Colonic mucosa (tissue), 4 donors: Measurements from ENCODE around the gene EFCAB11. TPM values are rescaled to one million over a fixed set of nuclear protein-coding genes. Genes with fewer than 3 reads are reported as not detected.

Experiments used
- DNase-seq: peaks from one replicate; pipeline ENCODE4 v3.0.0-alpha.2; 2020
- H3K27ac ChIP-seq: fragments of 200-600 bp; one replicate; pipeline ENCODE4 v1.8.0; 2021
- H3K27me3 ChIP-seq: fragments of 200-600 bp; one replicate; pipeline ENCODE4 v1.8.0; 2021
- H3K36me3 ChIP-seq: fragments of 200-600 bp; one replicate; pipeline ENCODE4 v1.8.0; 2021
- H3K4me1 ChIP-seq: fragments of 200-600 bp; one replicate; pipeline ENCODE4 v1.8.0; 2021; ENCODE audit warnings: mild to moderate bottlenecking
- H3K4me3 ChIP-seq: fragments of 200-600 bp; one replicate; pipeline ENCODE4 v1.8.0; 2021
- H3K9ac ChIP-seq, 2 donors: one replicate each; pipeline ENCODE4 v1.7.0; 2013; ENCODE audit warnings: control low read depth in 2 of 2, low read depth in 2 of 2, low read length in 2 of 2
- H3K9me3 ChIP-seq: fragments of 200-600 bp; one replicate; pipeline ENCODE4 v1.8.0; 2021
- intact Hi-C: fragments of 100-400 bp; cut with DNase I; formaldehyde crosslinking; loops from one replicate; pipeline ENCODE4 v1.14.1; 2022
- total RNA-seq, 2 donors: library from RNA; stranded (reverse); fragmentation: NEBNext Ultra II Directional in 1 of 2; extraction: Animal tissue kit (Norgen Biotek cat#: 25700) in 1 of 2; gene quantifications; one replicate each; pipeline ENCODE4 v1.2.1, GENCODE V29; 2021
- TF ChIP-seq, protein P1 (sequence below): fragments of 200-600 bp; IDR thresholded peaks from one replicate; pipeline ENCODE4 v1.8.0; 2022; ENCODE audit warnings: antibody characterized with exemption, mild to moderate bottlenecking
- donor health status: healthy.
- donor health status: DM: no; HTN: no; CAD: no.
- donor health status: DM: no; HTN: no; CAD: no.

EFCAB11 gene
- total RNA-seq, 2 donors from 2014 or later = 12.1 to 14.1 TPM

DNA sequence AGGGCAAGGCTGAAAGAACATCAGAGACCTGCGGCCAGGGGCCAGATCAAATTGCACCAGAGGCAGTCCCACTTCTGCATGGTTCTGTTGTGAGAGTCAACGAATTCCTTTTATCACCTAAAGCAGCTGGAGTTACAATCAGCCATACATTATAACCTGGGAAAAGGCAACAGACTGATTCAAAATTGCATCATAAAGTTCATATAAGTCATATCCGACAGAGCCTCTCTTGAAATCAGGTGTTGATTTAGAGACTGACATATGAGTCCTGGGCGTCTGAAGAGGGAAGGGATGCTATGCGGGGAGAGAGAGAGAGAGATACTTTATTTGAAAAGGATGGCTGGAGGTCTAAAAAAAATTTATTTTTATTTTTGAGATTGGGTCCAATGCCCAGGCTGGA, 89.4 kb downstream of the EFCAB11 start:
- no peak overlapping the region for H3K4me3 ChIP-seq
- no peaks in the 10 kb centered on the region for H3K9me3 ChIP-seq
- H3K27ac ChIP-seq = no peak overlapping the region
- no peaks in the 10 kb centered on the region for H3K4me1 ChIP-seq
- no peak overlapping the region for H3K9ac ChIP-seq
- intact Hi-C loops = no loop called here
- DNase-seq = no peak
- no peaks in the 10 kb centered on the region for H3K27me3 ChIP-seq
- H3K36me3 ChIP-seq = no peaks in the 10 kb centered on the region
- TF ChIP-seq, protein P1, sequence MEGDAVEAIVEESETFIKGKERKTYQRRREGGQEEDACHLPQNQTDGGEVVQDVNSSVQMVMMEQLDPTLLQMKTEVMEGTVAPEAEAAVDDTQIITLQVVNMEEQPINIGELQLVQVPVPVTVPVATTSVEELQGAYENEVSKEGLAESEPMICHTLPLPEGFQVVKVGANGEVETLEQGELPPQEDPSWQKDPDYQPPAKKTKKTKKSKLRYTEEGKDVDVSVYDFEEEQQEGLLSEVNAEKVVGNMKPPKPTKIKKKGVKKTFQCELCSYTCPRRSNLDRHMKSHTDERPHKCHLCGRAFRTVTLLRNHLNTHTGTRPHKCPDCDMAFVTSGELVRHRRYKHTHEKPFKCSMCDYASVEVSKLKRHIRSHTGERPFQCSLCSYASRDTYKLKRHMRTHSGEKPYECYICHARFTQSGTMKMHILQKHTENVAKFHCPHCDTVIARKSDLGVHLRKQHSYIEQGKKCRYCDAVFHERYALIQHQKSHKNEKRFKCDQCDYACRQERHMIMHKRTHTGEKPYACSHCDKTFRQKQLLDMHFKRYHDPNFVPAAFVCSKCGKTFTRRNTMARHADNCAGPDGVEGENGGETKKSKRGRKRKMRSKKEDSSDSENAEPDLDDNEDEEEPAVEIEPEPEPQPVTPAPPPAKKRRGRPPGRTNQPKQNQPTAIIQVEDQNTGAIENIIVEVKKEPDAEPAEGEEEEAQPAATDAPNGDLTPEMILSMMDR = no peak

DNA sequence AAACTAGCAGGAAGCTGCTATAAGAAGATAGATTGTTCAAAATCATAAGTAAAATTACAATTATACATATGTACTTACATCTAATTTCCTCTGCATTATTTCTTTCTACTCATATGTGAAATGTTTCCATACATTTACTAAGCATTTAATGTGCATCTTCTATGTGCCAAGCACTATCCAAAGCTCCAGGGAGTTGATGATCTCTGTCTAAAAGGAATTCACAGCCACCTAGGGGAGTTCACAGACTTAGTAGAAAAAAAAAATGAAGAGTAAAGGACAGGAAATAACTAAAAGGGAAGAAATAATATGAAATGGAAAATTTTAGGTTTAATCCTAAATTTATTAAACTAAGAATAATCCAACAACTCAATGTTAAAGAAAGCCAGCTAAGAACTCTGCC, 91.7 kb downstream of the EFCAB11 start:
- intact Hi-C loops = no loop called here
- TF ChIP-seq, protein P1 = no peak

DNA sequence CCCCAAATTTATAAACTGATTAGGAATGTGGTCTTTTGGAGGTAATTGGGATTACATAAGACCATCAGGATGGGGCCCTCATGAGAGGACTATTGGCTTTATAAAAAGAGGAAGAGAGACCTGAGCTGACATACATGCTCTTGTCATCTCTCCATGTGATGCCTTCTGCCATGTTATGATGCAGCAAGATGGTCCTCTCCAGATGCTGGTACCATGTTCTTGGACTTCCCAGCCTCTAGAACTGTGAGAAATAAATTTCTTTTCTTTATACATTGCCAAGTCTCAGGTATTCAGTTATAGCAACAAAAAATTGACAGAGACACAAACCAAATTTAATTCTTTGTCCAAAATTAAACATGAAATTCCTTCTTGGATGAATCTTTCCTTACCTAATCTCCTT, 92.9 kb downstream of the EFCAB11 start:
- Histone ChIP-seq H3K27me3 (no peaks in the 10 kb centered on the region), H3K9ac (no peak overlapping the region), H3K4me3 (no peak overlapping the region), H3K4me1 (no peaks in the 10 kb centered on the region), H3K9me3 (no peaks in the 10 kb centered on the region), H3K36me3 (no peaks in the 10 kb centered on the region), H3K27ac (no peak overlapping the region)
- DNase-seq = no peak
- intact Hi-C loops = no loop called here
- TF ChIP-seq, protein P1 = no peak

More for the DNA sequence above, 91.7 kb downstream of the EFCAB11 start:
- no peak for DNase-seq
- no peaks in the 10 kb centered on the region for H3K4me1 ChIP-seq
- no peaks in the 10 kb centered on the region for H3K27me3 ChIP-seq
- H3K4me3 ChIP-seq = no peak overlapping the region
- H3K36me3 ChIP-seq = no peaks in the 10 kb centered on the region
- no peak overlapping the region for H3K27ac ChIP-seq
- no peak overlapping the region for H3K9ac ChIP-seq
- H3K9me3 ChIP-seq = no peaks in the 10 kb centered on the region

DNA sequence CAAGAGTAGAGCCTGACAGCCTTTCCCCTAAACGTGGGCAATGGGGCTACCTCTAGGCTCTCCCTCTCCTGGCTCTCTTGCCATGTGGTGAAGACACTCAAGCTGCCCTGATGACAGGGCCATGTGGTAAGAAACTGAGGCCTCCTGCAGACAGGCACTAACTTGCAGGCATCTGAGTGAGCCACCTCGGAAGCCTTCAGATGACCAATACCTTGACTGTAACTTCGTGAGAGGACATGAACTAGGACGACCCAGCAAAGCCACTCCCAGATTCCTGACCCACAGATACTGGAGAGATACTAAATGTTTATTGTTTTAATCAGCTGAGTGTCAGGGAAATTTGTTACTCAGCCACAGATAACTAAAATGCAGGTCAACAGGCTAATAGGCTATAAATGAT, 96.4 kb downstream of the EFCAB11 start:
- H3K9ac ChIP-seq = no peak overlapping the region
- H3K4me3 ChIP-seq = no peak overlapping the region
- H3K27ac ChIP-seq = no peak overlapping the region
- H3K36me3 ChIP-seq = no peaks in the 10 kb centered on the region
- TF ChIP-seq, protein P1 = no peak
- H3K9me3 ChIP-seq = no peaks in the 10 kb centered on the region
- intact Hi-C loops = no loop called here
- DNase-seq = no peak
- no peaks in the 10 kb centered on the region for H3K4me1 ChIP-seq
- H3K27me3 ChIP-seq = no peaks in the 10 kb centered on the region

DNA sequence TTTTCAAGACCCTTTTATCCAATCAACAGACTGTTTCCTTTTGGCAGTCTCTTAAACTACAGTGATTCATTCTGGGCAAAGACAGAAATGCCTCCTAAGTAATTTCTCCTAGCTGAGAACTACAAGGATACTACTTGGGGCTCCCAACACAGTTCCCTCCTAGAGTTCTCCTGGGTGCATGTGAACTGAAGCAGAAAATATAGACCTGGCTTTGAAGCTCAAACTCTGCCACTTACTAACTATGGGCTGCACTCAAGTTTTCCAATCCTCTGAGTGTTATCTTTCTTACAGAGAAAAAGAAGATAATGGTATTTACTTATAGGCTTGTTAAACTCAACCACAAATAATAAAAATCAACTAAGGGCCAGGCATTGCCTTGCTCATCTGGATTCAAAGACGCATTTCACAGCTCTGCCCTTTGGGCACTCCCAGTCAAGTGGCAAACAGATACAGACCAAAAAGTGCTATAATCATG, 97.6 kb downstream of the EFCAB11 start:
- Histone ChIP-seq H3K27me3 (no peaks in the 10 kb centered on the region), H3K4me1 (no peaks in the 10 kb centered on the region), H3K4me3 (no peak overlapping the region), H3K36me3 (no peaks in the 10 kb centered on the region), H3K27ac (no peak overlapping the region), H3K9ac (no peak overlapping the region), H3K9me3 (no peaks in the 10 kb centered on the region)
- TF ChIP-seq, protein P1 = no peak
- intact Hi-C loops = no loop called here
- DNase-seq = no peak
